NCI-H2196 (cell line): ENCODE results near the gene EPHA8.

Source experiments
- DNase-seq: peaks from one replicate; lab custom pipeline; 2025; ENCODE audit not compliant: unreplicated experiment; lab: John Stamatoyannopoulos, UW

EPHA8 gene

GRCh38 chr1:22563671-22564602 is 648 bp downstream of the EPHA8 start:
- DNase-seq: no peak

- DNase-seq: no peak
Observed at GRCh38 chr1:22566161-22566560, 2.9 kb downstream of the EPHA8 start.

GRCh38 chr1:22567197-22567596 is 3.9 kb downstream of the EPHA8 start:
- DNase-seq: no peak

GRCh38 chr1:22567994-22568393 is 4.7 kb downstream of the EPHA8 start:
- DNase-seq: no peak

GRCh38 chr1:22569269-22569668 is 6.0 kb downstream of the EPHA8 start:
- DNase-seq: no peak

GRCh38 chr1:22570140-22570909 is 7.0 kb downstream of the EPHA8 start:
- no peak for DNase-seq

GRCh38 chr1:22572818-22573217 is 9.5 kb downstream of the EPHA8 start:
- no peak for DNase-seq

GRCh38 chr1:22573237-22573636 is 9.9 kb downstream of the EPHA8 start:
- no peak for DNase-seq

GRCh38 chr1:22575532-22576149 is 12.4 kb downstream of the EPHA8 start:
- no peak for DNase-seq

GRCh38 chr1:22576150-22576544 is 12.9 kb downstream of the EPHA8 start:
- no peak for DNase-seq

GRCh38 chr1:22576617-22577016 is 13.3 kb downstream of the EPHA8 start:
- DNase-seq: no peak

- no peak for DNase-seq
Observed at GRCh38 chr1:22578732-22579361, 15.6 kb downstream of the EPHA8 start.

GRCh38 chr1:22579541-22580155 is 16.4 kb downstream of the EPHA8 start:
- DNase-seq: no peak

GRCh38 chr1:22582661-22583635 is 19.7 kb downstream of the EPHA8 start:
- DNase-seq: no peak

- DNase-seq: no peak
Observed at GRCh38 chr1:22584001-22584562, 20.8 kb downstream of the EPHA8 start.

- no peak for DNase-seq
Observed at GRCh38 chr1:22584970-22585369, 21.7 kb downstream of the EPHA8 start.

GRCh38 chr1:22585471-22585870 is 22.2 kb downstream of the EPHA8 start:
- DNase-seq: no peak

GRCh38 chr1:22586356-22587130 is 23.3 kb downstream of the EPHA8 start:
- no peak for DNase-seq

- no peak for DNase-seq
Observed at GRCh38 chr1:22587247-22587646, 24.0 kb downstream of the EPHA8 start.
